Measurements from ENCODE around the gene NBPF8.
"Not testable (repeated sequence)": the region's sequence is repeated elsewhere in the genome, so short reads cannot be mapped to it uniquely, and the experiment has no call there.

GRCh38 chr1:120414451-120414850 is 384 bp upstream of the NBPF8 start:
- not testable (repeated sequence) for TF ChIP-seq CTCF (IDR thresholded peaks at IDR 0.05 in 4 of 5, conservative IDR thresholded peaks at IDR 0.05 in 1 of 5); POLR2A (IDR thresholded peaks at IDR 0.05)
